CD14-positive monocyte (primary cell): ENCODE data around the gene SCYL1. TPM values are rescaled to one million over a fixed set of nuclear protein-coding genes. Genes with fewer than 3 reads are reported as not detected.
"Not testable (repeated sequence)": the region's sequence is repeated elsewhere in the genome, so short reads cannot be mapped to it uniquely, and the experiment has no call there.

Experiments used
- DNase-seq, 3 donors: peaks; one replicate each; pipeline ENCODE4 v3.0.0-alpha.2; 2011 to 2022
- H2AFZ ChIP-seq: 2 replicates; pipeline ENCODE4 v1.6.0; 2012; ENCODE audit warnings: mild to moderate bottlenecking, low read depth, low read length, inconsistent platforms; ENCODE audit not compliant: insufficient read depth, poor library complexity, severe bottlenecking
- H3K27ac ChIP-seq, 2 donors: 1 replicate in 1 of 2; 2 replicates in 1 of 2; pipeline ENCODE4 v1.5.1; 2012 to 2013; ENCODE audit warnings: low read length in 2 of 2, control low read depth in 1 of 2, inconsistent platforms in 1 of 2, low read depth in 1 of 2, mild to moderate bottlenecking in 1 of 2
- H3K27me3 ChIP-seq, 2 donors: one replicate each; pipeline versions ENCODE4 v1.6.0 to v1.6.1; 2011 to 2013; ENCODE audit warnings: low read length in 2 of 2; ENCODE audit not compliant: control insufficient read depth in 2 of 2, insufficient read depth in 2 of 2
- H3K36me3 ChIP-seq, 2 donors: replicated peaks in 1 of 2; 1 replicate in 1 of 2; 2 replicates in 1 of 2; pipeline versions ENCODE4 v1.5.1 to v1.6.1; 2012 to 2013; ENCODE audit warnings: low read length in 2 of 2, control low read depth in 1 of 2, inconsistent platforms in 1 of 2, mild to moderate bottlenecking in 1 of 2; ENCODE audit not compliant: insufficient read depth in 2 of 2, control insufficient read depth in 1 of 2
- H3K4me1 ChIP-seq, 2 donors: 1 replicate in 1 of 2; 2 replicates in 1 of 2; pipeline versions ENCODE4 v1.5.1 to v1.6.1; 2012 to 2013; ENCODE audit warnings: low read length in 2 of 2, control low read depth in 1 of 2, inconsistent platforms in 1 of 2, mild to moderate bottlenecking in 1 of 2, moderate library complexity in 1 of 2; ENCODE audit not compliant: insufficient read depth in 2 of 2, control insufficient read depth in 1 of 2
- H3K4me2 ChIP-seq: replicated peaks from 2 replicates; pipeline ENCODE3; 2012; ENCODE audit warnings: low read length, moderate library complexity, mild to moderate bottlenecking; ENCODE audit not compliant: poor library complexity, severe bottlenecking; ENCODE audit errors: extremely low read depth
- H3K4me3 ChIP-seq, 3 experiments: fragments of 200-600 bp in 1 of 3; sonication (generic) in 1 of 3; replicated peaks in 1 of 3; 1 replicate in 2 of 3; 2 replicates in 1 of 3; pipeline ENCODE4 v1.5.1; 2011 to 2013; ENCODE audit warnings: low read length in 3 of 3, mild to moderate bottlenecking in 3 of 3, control low read depth in 2 of 3, low read depth in 2 of 3, inconsistent platforms in 1 of 3, moderate library complexity in 1 of 3
- H3K79me2 ChIP-seq: 2 replicates; pipeline ENCODE4 v1.6.0; 2012; ENCODE audit warnings: mild to moderate bottlenecking, control low read depth, inconsistent platforms, low read length, moderate library complexity; ENCODE audit not compliant: insufficient read depth
- H3K9ac ChIP-seq: 2 replicates; pipeline ENCODE4 v1.6.0; 2017; ENCODE audit warnings: low read length, mild to moderate bottlenecking; ENCODE audit not compliant: insufficient read depth, poor library complexity, severe bottlenecking
- H3K9me3 ChIP-seq, 2 donors: replicated peaks in 1 of 2; 1 replicate in 1 of 2; 2 replicates in 1 of 2; pipeline versions ENCODE4 v1.5.1 to v1.6.1; 2012 to 2013; ENCODE audit warnings: low read length in 2 of 2, control low read depth in 1 of 2; ENCODE audit not compliant: control insufficient read depth in 1 of 2, insufficient read depth in 1 of 2
- H4K20me1 ChIP-seq: 2 replicates; pipeline ENCODE4 v1.6.0; 2012; ENCODE audit warnings: mild to moderate bottlenecking, low read length, control low read depth, moderate library complexity; ENCODE audit not compliant: insufficient read depth
- H3K27ac Mint-ChIP-seq, 7 donors: one replicate each; pipeline ENCODE4 v1.8.0; 2020; ENCODE audit warnings: mild to moderate bottlenecking in 7 of 7, mixed read lengths in 7 of 7, moderate library complexity in 6 of 7, inconsistent platforms in 2 of 7
- H3K27me3 Mint-ChIP-seq, 3 donors: one replicate each; pipeline ENCODE4 v1.8.0; 2021 to 2022; ENCODE audit warnings: low read depth in 3 of 3, mild to moderate bottlenecking in 3 of 3, mixed read lengths in 3 of 3, moderate library complexity in 3 of 3, inconsistent platforms in 1 of 3
- H3K36me3 Mint-ChIP-seq, 2 donors: one replicate each; pipeline ENCODE4 v1.8.0; 2020; ENCODE audit warnings: mixed read lengths in 2 of 2, inconsistent platforms in 1 of 2, mild to moderate bottlenecking in 1 of 2
- H3K4me1 Mint-ChIP-seq: one replicate; pipeline ENCODE4 v1.8.0; 2020; ENCODE audit warnings: mild to moderate bottlenecking, mixed read lengths
- H3K4me3 Mint-ChIP-seq, 2 donors: one replicate each; pipeline ENCODE4 v1.8.0; 2020; ENCODE audit warnings: mild to moderate bottlenecking in 2 of 2, mixed read lengths in 2 of 2, moderate library complexity in 1 of 2
- H3K9me3 Mint-ChIP-seq, 7 donors: one replicate each; pipeline ENCODE4 v1.8.0; 2020 to 2022; ENCODE audit warnings: mixed read lengths in 7 of 7, mild to moderate bottlenecking in 6 of 7, moderate library complexity in 6 of 7, inconsistent platforms in 2 of 7
- WGBS: methylation state at CpG from one replicate; pipeline ENCODE4 v1.1.5; 2013; ENCODE audit warnings: missing lambda C conversion rate; ENCODE audit not compliant: insufficient coverage; 5-methylcytosine and 5-hydroxymethylcytosine counted together
- intact Hi-C, 2 donors: fragments of 100-400 bp; cut with micrococcal nuclease; formaldehyde crosslinking; loops; one replicate each; pipeline versions ENCODE4 v1.15.0 to v1.15.1; 2023
- polyA plus RNA-seq, 3 donors: library from polyadenylated mRNA; depleted of rRNA in 1 of 3; unstranded in 2 of 3; stranded (reverse) in 1 of 3; fragments of 300-500 nt in 2 of 3; fragments of >200 nt in 1 of 3; fragmentation: Illumina TruSeq in 2 of 3; gene quantifications; 1 replicate in 2 of 3; 2 replicates in 1 of 3; pipeline ENCODE4 v1.2.3, GENCODE V29; 2012 to 2021
- TF ChIP-seq, protein P1 (sequence below): fragments of 200-600 bp; IDR thresholded peaks from one replicate; pipeline ENCODE4 v1.8.0; 2022; ENCODE audit warnings: antibody characterized with exemption, mild to moderate bottlenecking

The SCYL1 gene
- polyA plus RNA-seq, 3 donors: 18.6 to 71.6 (median 29.7) TPM

DNA sequence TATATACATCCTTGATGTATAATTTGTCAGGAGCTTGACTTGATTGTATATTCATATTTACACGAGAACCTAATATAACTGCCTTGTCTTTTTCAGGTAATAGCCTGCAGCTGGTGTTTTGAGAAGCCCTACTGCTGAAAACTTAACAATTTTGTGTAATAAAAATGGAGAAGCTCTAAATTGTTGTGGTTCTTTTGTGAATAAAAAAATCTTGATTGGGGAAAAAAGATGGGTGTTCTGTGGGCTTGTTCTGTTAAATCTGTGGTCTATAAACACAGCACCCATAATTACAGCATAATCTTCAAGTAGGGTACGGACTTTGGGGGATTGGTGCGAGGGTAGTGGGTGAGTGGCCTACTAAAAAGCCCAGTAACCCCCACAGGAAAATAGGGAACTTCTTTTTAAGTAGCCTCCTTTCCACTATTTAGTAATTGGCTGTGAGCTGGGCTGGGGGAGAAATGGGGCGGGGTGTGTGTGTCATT is 18.6 kb upstream of the SCYL1 start:
- peak overlapping the region; percentile 90 to 98 for H3K27ac ChIP-seq
- H3K4me1 ChIP-seq: peaks cover 56 to 58% of the 10 kb centered on the region in 2 donors
- no CpG with 5 or more reads among the region's 4 CpGs for WGBS
- Mint-ChIP-seq H3K27me3 (peaks cover 0 to 2% (median 0%) of the 10 kb centered on the region in 3 donors), H3K9me3 (peaks cover 0 to 8% (median 0%) of the 10 kb centered on the region in 7 donors), H3K36me3 (peaks cover 21 to 37% of the 10 kb centered on the region in 2 donors), H3K4me3 (peak overlapping the region in 1 of 2 donors; percentile 96), H3K27ac (peak overlapping the region in 5 of 7 donors; percentile 95 to 99 (median 98)), H3K4me1 (peaks cover 57% of the 10 kb centered on the region)
- peak in 2 of 3 donors; percentile 83 to 85 for DNase-seq
- H3K4me2 ChIP-seq: peak overlapping the region; percentile 93
- peaks cover 64% of the 10 kb centered on the region for H3K79me2 ChIP-seq
- TF ChIP-seq, protein P1, sequence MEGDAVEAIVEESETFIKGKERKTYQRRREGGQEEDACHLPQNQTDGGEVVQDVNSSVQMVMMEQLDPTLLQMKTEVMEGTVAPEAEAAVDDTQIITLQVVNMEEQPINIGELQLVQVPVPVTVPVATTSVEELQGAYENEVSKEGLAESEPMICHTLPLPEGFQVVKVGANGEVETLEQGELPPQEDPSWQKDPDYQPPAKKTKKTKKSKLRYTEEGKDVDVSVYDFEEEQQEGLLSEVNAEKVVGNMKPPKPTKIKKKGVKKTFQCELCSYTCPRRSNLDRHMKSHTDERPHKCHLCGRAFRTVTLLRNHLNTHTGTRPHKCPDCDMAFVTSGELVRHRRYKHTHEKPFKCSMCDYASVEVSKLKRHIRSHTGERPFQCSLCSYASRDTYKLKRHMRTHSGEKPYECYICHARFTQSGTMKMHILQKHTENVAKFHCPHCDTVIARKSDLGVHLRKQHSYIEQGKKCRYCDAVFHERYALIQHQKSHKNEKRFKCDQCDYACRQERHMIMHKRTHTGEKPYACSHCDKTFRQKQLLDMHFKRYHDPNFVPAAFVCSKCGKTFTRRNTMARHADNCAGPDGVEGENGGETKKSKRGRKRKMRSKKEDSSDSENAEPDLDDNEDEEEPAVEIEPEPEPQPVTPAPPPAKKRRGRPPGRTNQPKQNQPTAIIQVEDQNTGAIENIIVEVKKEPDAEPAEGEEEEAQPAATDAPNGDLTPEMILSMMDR: no peak
- no peaks in the 10 kb centered on the region for H3K9me3 ChIP-seq
- intact Hi-C loops: loop anchor here in 1 of 2 donors (5.0 kb wide), 2 partner anchors 34 to 124 kb away; partner anchors contain the start of gene SLC25A45
- peaks cover 62% of the 10 kb centered on the region for H4K20me1 ChIP-seq
- H3K4me3 ChIP-seq: peak overlapping the region; percentile 96 to 100 (median 99)
- H2AFZ ChIP-seq: no peak overlapping the region
- peaks cover 45% of the 10 kb centered on the region in 2 donors for H3K36me3 ChIP-seq
- H3K27me3 ChIP-seq: no peaks in the 10 kb centered on the region
- peak overlapping the region; percentile 100 for H3K9ac ChIP-seq

DNA sequence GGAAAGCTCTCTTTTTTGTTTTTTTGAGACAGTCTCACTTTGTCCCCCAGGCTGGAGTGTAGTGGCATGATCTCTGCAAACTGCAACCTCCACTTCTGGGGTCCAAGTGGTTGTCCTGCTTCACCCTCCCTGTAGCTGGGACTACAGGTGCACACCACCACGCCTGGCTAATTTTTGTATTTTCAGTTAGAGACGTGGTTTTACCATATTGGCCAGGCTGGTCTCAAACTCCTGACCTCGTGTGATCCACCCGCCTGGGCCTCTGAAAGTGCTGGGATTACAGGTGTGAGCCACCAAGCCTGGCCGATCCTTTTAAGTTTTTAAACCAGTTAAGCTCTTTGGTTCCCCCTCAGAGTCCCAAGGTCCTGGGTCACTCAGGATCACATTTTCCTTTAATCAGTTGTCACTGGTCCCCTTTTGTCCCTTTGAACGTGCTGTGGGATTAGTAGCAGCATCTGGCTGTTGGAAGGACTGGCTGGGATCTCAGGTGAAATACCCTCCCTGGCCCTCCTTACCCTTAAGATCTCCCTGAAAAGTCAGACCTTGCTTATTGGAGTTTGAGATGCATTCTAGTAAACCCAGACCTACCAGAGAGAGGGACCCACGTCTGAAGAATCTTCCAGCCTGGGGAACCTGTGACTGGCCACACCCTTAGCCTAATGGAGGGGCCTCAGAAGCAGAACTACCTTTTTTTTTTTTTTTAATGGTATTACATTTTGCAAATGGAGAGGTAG is 17.9 kb upstream of the SCYL1 start:
- H2AFZ ChIP-seq: no peak overlapping the region
- peak overlapping the region; percentile 90 to 98 for H3K27ac ChIP-seq
- peaks cover 56 to 58% of the 10 kb centered on the region in 2 donors for H3K4me1 ChIP-seq
- H3K36me3 Mint-ChIP-seq: peaks cover 21 to 37% of the 10 kb centered on the region in 2 donors
- H3K9me3 Mint-ChIP-seq: peaks cover 0 to 8% (median 0%) of the 10 kb centered on the region in 7 donors
- H3K4me1 Mint-ChIP-seq: peaks cover 57% of the 10 kb centered on the region
- TF ChIP-seq, protein P1: no peak
- H3K27me3 Mint-ChIP-seq: peaks cover 0 to 2% (median 2%) of the 10 kb centered on the region in 3 donors
- peak overlapping the region in 5 of 7 donors; percentile 95 to 99 (median 98) for H3K27ac Mint-ChIP-seq
- H3K9ac ChIP-seq: peak overlapping the region; percentile 100
- H3K79me2 ChIP-seq: peaks cover 58% of the 10 kb centered on the region
- H3K4me2 ChIP-seq: peak overlapping the region; percentile 93
- H3K4me3 ChIP-seq: peak overlapping the region; percentile 96 to 100 (median 99)
- H3K4me3 Mint-ChIP-seq: peak overlapping the region in 1 of 2 donors; percentile 96
- H3K36me3 ChIP-seq: peaks cover 39% of the 10 kb centered on the region in 2 donors
- intact Hi-C loops: loop anchor here in 1 of 2 donors (5.0 kb wide), 2 partner anchors 35 to 125 kb away; partner anchors contain the start of gene SLC25A45
- H3K27me3 ChIP-seq: no peaks in the 10 kb centered on the region
- H4K20me1 ChIP-seq: peaks cover 56% of the 10 kb centered on the region
- 59% methylated on average over 3 of the region's 7 CpGs for WGBS
- peak in 1 of 3 donors; percentile 82 for DNase-seq
- no peaks in the 10 kb centered on the region for H3K9me3 ChIP-seq

DNA sequence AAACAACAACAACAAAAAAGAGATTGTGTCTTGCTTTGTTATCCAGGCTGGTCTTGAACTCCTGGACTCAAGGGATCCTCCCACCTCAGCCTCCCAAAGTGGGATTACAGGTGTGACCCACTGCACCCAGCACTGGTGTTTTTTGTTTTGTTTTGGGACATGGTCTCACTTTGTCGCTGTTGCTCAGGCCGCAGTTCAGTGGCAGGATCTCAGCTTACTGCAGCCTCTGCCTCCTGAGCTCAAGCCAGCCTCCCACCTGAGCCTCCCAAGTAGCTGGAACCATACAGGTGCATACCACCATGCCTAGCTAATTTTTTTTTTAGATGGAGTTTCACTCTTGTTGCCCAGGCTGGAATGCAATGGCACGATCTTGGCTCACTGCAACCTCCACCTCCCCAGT is 12.6 kb upstream of the SCYL1 start:
- Mint-ChIP-seq H3K4me1 (peaks cover 28% of the 10 kb centered on the region), H3K4me3 (peak overlapping the region in 1 of 2 donors; percentile 24), H3K27me3 (peaks cover 2 to 11% (median 2%) of the 10 kb centered on the region in 3 donors)
- H3K36me3 ChIP-seq, H3K36me3 Mint-ChIP-seq, H3K9ac ChIP-seq, H3K27ac ChIP-seq, H2AFZ ChIP-seq, H3K27ac Mint-ChIP-seq, H3K4me2 ChIP-seq, H3K9me3 ChIP-seq, H3K27me3 ChIP-seq, DNase-seq, H3K9me3 Mint-ChIP-seq, H4K20me1 ChIP-seq, H3K4me3 ChIP-seq: not testable (repeated sequence)
- intact Hi-C loops: loop anchor here (5.0 kb wide), 2 partner anchors 70 to 140 kb away; no protein-coding TSS in a partner anchor
- no CpG with 5 or more reads among the region's 3 CpGs for WGBS
- H3K79me2 ChIP-seq: peaks cover 13% of the 10 kb centered on the region
- H3K4me1 ChIP-seq: peaks cover 18 to 20% of the 10 kb centered on the region in 2 donors
